HCT116 (cell line): ENCODE results near the gene PSMC5.

Source experiments
- CBX3 ChIP-seq: IDR thresholded peaks from 2 replicates; pipeline ENCODE4 v1.6.1; 2012; ENCODE audit warnings: low read depth
- CTCF ChIP-seq, 3 experiments: fragments of 200-600 bp in 1 of 3; sonication (generic) in 1 of 3; IDR thresholded peaks in 2 of 3; conservative IDR thresholded peaks in 1 of 3; 2 replicates each; pipeline ENCODE4 v1.5.1; 2012 to 2017; ENCODE audit warnings: low read depth in 2 of 3, low read length in 2 of 3, antibody characterized with exemption in 1 of 3, borderline replicate concordance in 1 of 3, control low read depth in 1 of 3, mild to moderate bottlenecking in 1 of 3, mixed read lengths in 1 of 3, mixed run types in 1 of 3, moderate library complexity in 1 of 3; ENCODE audit not compliant: insufficient read depth in 1 of 3
- EGR1 ChIP-seq: IDR thresholded peaks from 2 replicates; pipeline ENCODE4 v1.6.1; 2012; ENCODE audit warnings: low read depth
- ELF1 ChIP-seq: IDR thresholded peaks from 2 replicates; pipeline ENCODE4 v1.6.1; 2012; ENCODE audit warnings: low read depth, borderline replicate concordance
- POLR2A ChIP-seq: IDR thresholded peaks from 2 replicates; pipeline ENCODE4 v1.7.0; 2011; ENCODE audit warnings: borderline replicate concordance; ENCODE audit not compliant: insufficient read depth, insufficient read length; ENCODE audit errors: extremely low read depth
- POLR2AphosphoS5 ChIP-seq: IDR thresholded peaks from 2 replicates; pipeline ENCODE4 v1.6.1; 2011; ENCODE audit warnings: mild to moderate bottlenecking, low read depth, low read length, moderate library complexity
- RAD21 ChIP-seq: IDR thresholded peaks from 2 replicates; pipeline ENCODE4 v1.6.1; 2012; ENCODE audit warnings: low read depth, mild to moderate bottlenecking
- SIN3A ChIP-seq: IDR thresholded peaks from 2 replicates; pipeline ENCODE4 v1.6.1; 2012; ENCODE audit warnings: low read depth
- TF ChIP-seq, protein P1 (sequence below): IDR thresholded peaks from 2 replicates; pipeline ENCODE4 v1.6.1; 2012; ENCODE audit warnings: low read depth

GRCh38 chr17:63833026-63833740, 6.0 kb downstream of the PSMC5 start:
- TF ChIP-seq RAD21 = no peak
- no peak for TF ChIP-seq POLR2A
- no peak for TF ChIP-seq CTCF (IDR thresholded peaks at IDR 0.05 in 2 of 3, conservative IDR thresholded peaks at IDR 0.05 in 1 of 3; ENCODE audit: borderline replicate concordance in 1 of 3, insufficient read depth in 1 of 3, low read depth in 2 of 3, low read length in 2 of 3)
- TF ChIP-seq POLR2AphosphoS5 = 0 out of 2 replicates have a peak, but pooled peaks have one; percentile 52
- no peak for TF ChIP-seq SIN3A
- TF ChIP-seq ELF1 = no peak
- TF ChIP-seq EGR1 = no peak
- TF ChIP-seq, protein P1, sequence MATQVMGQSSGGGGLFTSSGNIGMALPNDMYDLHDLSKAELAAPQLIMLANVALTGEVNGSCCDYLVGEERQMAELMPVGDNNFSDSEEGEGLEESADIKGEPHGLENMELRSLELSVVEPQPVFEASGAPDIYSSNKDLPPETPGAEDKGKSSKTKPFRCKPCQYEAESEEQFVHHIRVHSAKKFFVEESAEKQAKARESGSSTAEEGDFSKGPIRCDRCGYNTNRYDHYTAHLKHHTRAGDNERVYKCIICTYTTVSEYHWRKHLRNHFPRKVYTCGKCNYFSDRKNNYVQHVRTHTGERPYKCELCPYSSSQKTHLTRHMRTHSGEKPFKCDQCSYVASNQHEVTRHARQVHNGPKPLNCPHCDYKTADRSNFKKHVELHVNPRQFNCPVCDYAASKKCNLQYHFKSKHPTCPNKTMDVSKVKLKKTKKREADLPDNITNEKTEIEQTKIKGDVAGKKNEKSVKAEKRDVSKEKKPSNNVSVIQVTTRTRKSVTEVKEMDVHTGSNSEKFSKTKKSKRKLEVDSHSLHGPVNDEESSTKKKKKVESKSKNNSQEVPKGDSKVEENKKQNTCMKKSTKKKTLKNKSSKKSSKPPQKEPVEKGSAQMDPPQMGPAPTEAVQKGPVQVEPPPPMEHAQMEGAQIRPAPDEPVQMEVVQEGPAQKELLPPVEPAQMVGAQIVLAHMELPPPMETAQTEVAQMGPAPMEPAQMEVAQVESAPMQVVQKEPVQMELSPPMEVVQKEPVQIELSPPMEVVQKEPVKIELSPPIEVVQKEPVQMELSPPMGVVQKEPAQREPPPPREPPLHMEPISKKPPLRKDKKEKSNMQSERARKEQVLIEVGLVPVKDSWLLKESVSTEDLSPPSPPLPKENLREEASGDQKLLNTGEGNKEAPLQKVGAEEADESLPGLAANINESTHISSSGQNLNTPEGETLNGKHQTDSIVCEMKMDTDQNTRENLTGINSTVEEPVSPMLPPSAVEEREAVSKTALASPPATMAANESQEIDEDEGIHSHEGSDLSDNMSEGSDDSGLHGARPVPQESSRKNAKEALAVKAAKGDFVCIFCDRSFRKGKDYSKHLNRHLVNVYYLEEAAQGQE = no peak
- TF ChIP-seq CBX3 = no peak
